HEK293T (cell line): ENCODE results near the gene FPGS.

Experiments
- ARNT ChIP-seq: fragments of 450-650 bp; IDR thresholded peaks from 2 replicates; pipeline ENCODE4 v1.6.1; 2017; ENCODE audit warnings: mild to moderate bottlenecking
- BHLHE40 ChIP-seq: fragments of 450-650 bp; IDR thresholded peaks from 2 replicates; pipeline ENCODE4 v1.6.1; 2016; ENCODE audit warnings: mild to moderate bottlenecking, moderate library complexity, borderline replicate concordance
- ELF4 ChIP-seq: fragments of 450-650 bp; IDR thresholded peaks from 2 replicates; pipeline ENCODE4 v1.6.1; 2017; ENCODE audit warnings: antibody characterized with exemption
- FOXA1 ChIP-seq: fragments of 450-650 bp; IDR thresholded peaks from 2 replicates; pipeline ENCODE4 v1.6.1; 2016; ENCODE audit warnings: mild to moderate bottlenecking
- FOXK2 ChIP-seq: fragments of 450-650 bp; IDR thresholded peaks from 2 replicates; pipeline ENCODE4 v1.6.1; 2016; ENCODE audit warnings: mild to moderate bottlenecking
- FOXM1 ChIP-seq: fragments of 450-650 bp; IDR thresholded peaks from 2 replicates; pipeline ENCODE4 v1.6.1; 2017; ENCODE audit warnings: mild to moderate bottlenecking, borderline replicate concordance
- HDGF ChIP-seq: fragments of 450-650 bp; IDR thresholded peaks from 2 replicates; pipeline ENCODE4 v1.6.1; 2017; ENCODE audit warnings: antibody characterized with exemption, borderline replicate concordance
- L3MBTL2 ChIP-seq: fragments of 450-650 bp; conservative IDR thresholded peaks from 2 replicates; pipeline ENCODE4 v1.6.1; 2016; ENCODE audit warnings: mild to moderate bottlenecking
- NFRKB ChIP-seq: fragments of 450-650 bp; IDR thresholded peaks from 2 replicates; pipeline ENCODE4 v1.6.1; 2016; ENCODE audit warnings: mild to moderate bottlenecking, moderate library complexity
- SP1 ChIP-seq: fragments of 450-650 bp; IDR thresholded peaks from 2 replicates; pipeline ENCODE4 v1.6.1; 2017
- TARDBP ChIP-seq: fragments of 450-650 bp; IDR thresholded peaks from 2 replicates; pipeline ENCODE4 v1.6.1; 2016
- ZNF384 ChIP-seq: fragments of 450-650 bp; IDR thresholded peaks from 2 replicates; pipeline ENCODE4 v1.6.1; 2016
- TF ChIP-seq, protein P1 (sequence below): fragments of 450-650 bp; IDR thresholded peaks from 2 replicates; pipeline ENCODE4 v1.6.1; 2016

DNA sequence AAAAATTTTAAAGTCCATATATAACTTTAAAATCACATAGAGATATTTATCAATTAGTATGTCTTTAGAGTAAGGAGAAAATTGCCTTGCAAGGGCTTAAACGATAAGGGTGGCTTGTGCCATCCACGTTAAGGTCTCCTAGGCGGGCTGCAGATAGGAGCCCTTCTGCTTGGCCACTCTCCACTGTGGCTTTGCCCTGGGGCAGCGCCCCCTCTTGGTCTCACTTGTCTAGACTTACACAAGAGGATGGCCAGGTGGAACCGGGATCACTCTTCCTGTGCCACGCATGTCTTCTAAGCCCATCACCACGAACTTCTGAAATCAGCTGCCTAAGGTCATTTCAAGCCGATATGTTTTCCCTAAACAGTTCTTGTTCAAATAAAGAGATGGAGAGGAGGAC lies 2.9 kb downstream of the FPGS start:
- TF ChIP-seq TARDBP (no peak), ARNT (no peak), SP1 (no peak), L3MBTL2 (no peak), FOXA1 (no peak), ELF4 (no peak), FOXM1 (no peak), NFRKB (no peak), BHLHE40 (no peak), FOXK2 (no peak), ZNF384 (no peak), HDGF (no peak)
- TF ChIP-seq, protein P1, sequence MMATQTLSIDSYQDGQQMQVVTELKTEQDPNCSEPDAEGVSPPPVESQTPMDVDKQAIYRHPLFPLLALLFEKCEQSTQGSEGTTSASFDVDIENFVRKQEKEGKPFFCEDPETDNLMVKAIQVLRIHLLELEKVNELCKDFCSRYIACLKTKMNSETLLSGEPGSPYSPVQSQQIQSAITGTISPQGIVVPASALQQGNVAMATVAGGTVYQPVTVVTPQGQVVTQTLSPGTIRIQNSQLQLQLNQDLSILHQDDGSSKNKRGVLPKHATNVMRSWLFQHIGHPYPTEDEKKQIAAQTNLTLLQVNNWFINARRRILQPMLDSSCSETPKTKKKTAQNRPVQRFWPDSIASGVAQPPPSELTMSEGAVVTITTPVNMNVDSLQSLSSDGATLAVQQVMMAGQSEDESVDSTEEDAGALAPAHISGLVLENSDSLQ = no peak
